Neutrophil (primary cell): ENCODE results near the gene IFFO2.

Source experiments
- H3K27ac ChIP-seq: fragments of 200-600 bp; sonication (generic); 2 replicates; pipeline ENCODE4 v1.5.1; 2016; ENCODE audit warnings: mild to moderate bottlenecking, moderate library complexity
- H3K27me3 ChIP-seq: fragments of 200-600 bp; sonication (generic); 2 replicates; pipeline ENCODE4 v1.6.0; 2016; ENCODE audit warnings: mild to moderate bottlenecking
- H3K36me3 ChIP-seq: fragments of 200-600 bp; sonication (generic); 2 replicates; pipeline ENCODE4 v1.5.1; 2017
- H3K4me1 ChIP-seq, 2 experiments: fragments of 200-600 bp in 1 of 2; sonication (generic) in 1 of 2; 1 replicate in 1 of 2; 2 replicates in 1 of 2; pipeline versions ENCODE4 v1.5.1 to v1.6.1; 2013 to 2016; ENCODE audit warnings: low read depth in 1 of 2, low read length in 1 of 2, mild to moderate bottlenecking in 1 of 2, moderate library complexity in 1 of 2; ENCODE audit not compliant: control insufficient read depth in 1 of 2, insufficient read depth in 1 of 2
- H3K4me3 ChIP-seq, 2 experiments: fragments of 200-600 bp in 1 of 2; sonication (generic) in 1 of 2; 1 replicate in 1 of 2; 2 replicates in 1 of 2; pipeline ENCODE4 v1.5.1; 2013 to 2016; ENCODE audit warnings: low read depth in 1 of 2, low read length in 1 of 2, mild to moderate bottlenecking in 1 of 2, moderate library complexity in 1 of 2
- H3K9me3 ChIP-seq: fragments of 200-600 bp; sonication (generic); 2 replicates; pipeline ENCODE4 v1.5.1; 2016
- CTCF ChIP-seq: fragments of 200-600 bp; sonication (generic); IDR thresholded peaks from 2 replicates; pipeline ENCODE4 v1.5.1; 2016; ENCODE audit warnings: antibody characterized with exemption

Gene IFFO2

GRCh38 chr1:18858070-18858688 is 98.3 kb downstream of the IFFO2 start:
- Histone ChIP-seq H3K27me3 (peaks cover 10% of the 10 kb centered on the region), H3K4me1 (no peaks in the 10 kb centered on the region), H3K9me3 (no peaks in the 10 kb centered on the region), H3K27ac (no peak overlapping the region), H3K36me3 (no peaks in the 10 kb centered on the region), H3K4me3 (no peak overlapping the region)
- no peak for TF ChIP-seq CTCF

- Histone ChIP-seq H3K4me3 (no peak overlapping the region), H3K36me3 (no peaks in the 10 kb centered on the region), H3K27me3 (no peaks in the 10 kb centered on the region), H3K27ac (no peak overlapping the region), H3K9me3 (no peaks in the 10 kb centered on the region), H3K4me1 (no peaks in the 10 kb centered on the region)
- TF ChIP-seq CTCF, result no peak
These were observed 100.0 kb downstream of the IFFO2 start for GRCh38 chr1:18856435-18856834.

- Histone ChIP-seq H3K27me3 (no peaks in the 10 kb centered on the region), H3K4me3 (no peak overlapping the region), H3K4me1 (no peaks in the 10 kb centered on the region), H3K36me3 (no peaks in the 10 kb centered on the region), H3K27ac (no peak overlapping the region), H3K9me3 (no peaks in the 10 kb centered on the region)
- no peak for TF ChIP-seq CTCF
These were observed 100.9 kb downstream of the IFFO2 start for GRCh38 chr1:18855573-18855972.

GRCh38 chr1:18854331-18855025 is 102.0 kb downstream of the IFFO2 start:
- Histone ChIP-seq H3K27me3 (no peaks in the 10 kb centered on the region), H3K9me3 (no peaks in the 10 kb centered on the region), H3K4me3 (no peak overlapping the region), H3K4me1 (no peaks in the 10 kb centered on the region), H3K27ac (no peak overlapping the region), H3K36me3 (no peaks in the 10 kb centered on the region)
- no peak for TF ChIP-seq CTCF
